H9 (cell line): ENCODE measurements around the gene TSPAN3. TPM values are rescaled to one million over a fixed set of nuclear protein-coding genes. Genes with fewer than 3 reads are reported as not detected.

Source experiments
- DNase-seq: peaks from one replicate; pipeline ENCODE4 v3.0.0-alpha.2; 2017
- H2AFZ ChIP-seq: one replicate; pipeline ENCODE4 v1.6.1; 2013; ENCODE audit warnings: mild to moderate bottlenecking, low read length, control low read depth, moderate library complexity
- H2AK5ac ChIP-seq: 2 replicates; pipeline ENCODE4 v1.6.1; 2013; ENCODE audit warnings: low read length, control low read depth, mixed read lengths; ENCODE audit not compliant: insufficient read length
- H2BK120ac ChIP-seq: one replicate; pipeline ENCODE4 v1.6.1; 2013; ENCODE audit warnings: low read depth, mild to moderate bottlenecking, low read length, control low read depth, inconsistent platforms; ENCODE audit not compliant: poor library complexity, severe bottlenecking
- H2BK12ac ChIP-seq: 2 replicates; pipeline ENCODE4 v1.6.1; 2013; ENCODE audit warnings: low read length, control low read depth, mixed read lengths, low read depth; ENCODE audit not compliant: insufficient read length
- H2BK15ac ChIP-seq: 2 replicates; pipeline ENCODE4 v1.6.1; 2013; ENCODE audit warnings: low read depth, low read length, control low read depth
- H2BK20ac ChIP-seq: one replicate; pipeline ENCODE4 v1.6.1; 2013; ENCODE audit warnings: low read depth, mild to moderate bottlenecking, low read length, control low read depth, inconsistent platforms; ENCODE audit not compliant: poor library complexity, severe bottlenecking
- H2BK5ac ChIP-seq: 2 replicates; pipeline ENCODE4 v1.6.1; 2013; ENCODE audit warnings: low read length, control low read depth, mixed read lengths; ENCODE audit not compliant: insufficient read length
- H3K14ac ChIP-seq: 2 replicates; pipeline ENCODE4 v1.6.1; 2013; ENCODE audit warnings: low read length, control low read depth; ENCODE audit not compliant: insufficient read depth
- H3K18ac ChIP-seq: 2 replicates; pipeline ENCODE4 v1.6.1; 2013; ENCODE audit warnings: low read depth, mild to moderate bottlenecking, mixed read lengths, low read length, control low read depth; ENCODE audit not compliant: insufficient read length
- H3K23ac ChIP-seq: 2 replicates; pipeline ENCODE4 v1.6.1; 2013; ENCODE audit warnings: low read length, control low read depth, mixed read lengths, low read depth; ENCODE audit not compliant: insufficient read length
- H3K23me2 ChIP-seq: 2 replicates; pipeline ENCODE4 v1.6.1; 2013; ENCODE audit warnings: low read depth, mild to moderate bottlenecking, mixed read lengths, low read length, control low read depth; ENCODE audit not compliant: insufficient read length, poor library complexity, severe bottlenecking
- H3K27ac ChIP-seq: 2 replicates; pipeline ENCODE4 v1.5.1; 2013; ENCODE audit warnings: low read length, control low read depth, mixed read lengths, low read depth; ENCODE audit not compliant: insufficient read length
- H3K27me3 ChIP-seq: 2 replicates; pipeline ENCODE4 v1.6.1; 2013; ENCODE audit warnings: low read length, control low read depth, inconsistent platforms; ENCODE audit not compliant: insufficient read depth
- H3K4ac ChIP-seq: 2 replicates; pipeline ENCODE4 v1.6.1; 2013; ENCODE audit warnings: low read depth, mild to moderate bottlenecking, control low read depth, inconsistent platforms, low read length, moderate library complexity
- H3K4me1 ChIP-seq: 2 replicates; pipeline ENCODE4 v1.6.1; 2013; ENCODE audit warnings: low read length, control low read depth, inconsistent platforms; ENCODE audit not compliant: insufficient read depth
- H3K4me2 ChIP-seq: 2 replicates; pipeline ENCODE4 v1.6.1; 2013; ENCODE audit warnings: low read length, control low read depth, mixed read lengths; ENCODE audit not compliant: insufficient read length, insufficient read depth
- H3K56ac ChIP-seq: 2 replicates; pipeline ENCODE4 v1.6.1; 2013; ENCODE audit warnings: low read depth, mild to moderate bottlenecking, mixed read lengths, low read length, control low read depth; ENCODE audit not compliant: insufficient read length
- H3K79me1 ChIP-seq: 2 replicates; pipeline ENCODE4 v1.6.1; 2013; ENCODE audit warnings: low read depth, mild to moderate bottlenecking, moderate library complexity, low read length, control low read depth, inconsistent platforms; ENCODE audit not compliant: insufficient read depth, poor library complexity, severe bottlenecking
- H3K79me2 ChIP-seq: 2 replicates; pipeline ENCODE4 v1.6.1; 2013; ENCODE audit warnings: low read length, control low read depth, inconsistent platforms; ENCODE audit not compliant: insufficient read depth
- H3K9ac ChIP-seq: 2 replicates; pipeline ENCODE4 v1.6.1; 2013; ENCODE audit warnings: low read length, control low read depth, mixed read lengths; ENCODE audit not compliant: insufficient read length; ENCODE audit errors: extremely low read depth
- H3K9me3 ChIP-seq: one replicate; pipeline ENCODE4 v1.6.1; 2013; ENCODE audit warnings: low read depth, low read length, inconsistent platforms; ENCODE audit not compliant: control insufficient read depth
- H3T11ph ChIP-seq: one replicate; pipeline ENCODE4 v1.6.1; 2013; ENCODE audit warnings: mild to moderate bottlenecking, low read length, control low read depth, inconsistent platforms
- H4K20me1 ChIP-seq: one replicate; pipeline ENCODE4 v1.6.1; 2013; ENCODE audit not compliant: control insufficient read depth, insufficient read length, insufficient read depth
- H4K5ac ChIP-seq: 2 replicates; pipeline ENCODE4 v1.6.1; 2013; ENCODE audit warnings: low read depth, mild to moderate bottlenecking, mixed read lengths, low read length, control low read depth; ENCODE audit not compliant: insufficient read length
- H4K8ac ChIP-seq: replicated peaks from 2 replicates; pipeline ENCODE4 v1.6.1; 2013; ENCODE audit warnings: low read length, control low read depth, mixed read lengths, low read depth; ENCODE audit not compliant: insufficient read length
- H4K91ac ChIP-seq: 2 replicates; pipeline ENCODE4 v1.6.1; 2013; ENCODE audit warnings: low read depth, mild to moderate bottlenecking, moderate library complexity, mixed read lengths, low read length, control low read depth; ENCODE audit not compliant: insufficient read length
- H3K27ac Mint-ChIP-seq, 3 experiments: 2 replicates in 2 of 3; 3 replicates in 1 of 3; pipeline ENCODE4 v1.8.0; 2020 to 2021; ENCODE audit warnings: mixed read lengths in 3 of 3, mild to moderate bottlenecking in 1 of 3, moderate library complexity in 1 of 3
- H3K27me3 Mint-ChIP-seq: 2 replicates; pipeline ENCODE4 v1.8.0; 2021; ENCODE audit warnings: low read depth, mild to moderate bottlenecking, moderate library complexity, mixed read lengths
- H3K36me3 Mint-ChIP-seq, 3 experiments: 2 replicates in 2 of 3; 3 replicates in 1 of 3; pipeline ENCODE4 v1.8.0; 2020 to 2021; ENCODE audit warnings: low read depth in 3 of 3, mixed read lengths in 3 of 3; ENCODE audit not compliant: insufficient read depth in 1 of 3
- H3K4me1 Mint-ChIP-seq, 2 experiments: 2 replicates each; pipeline ENCODE4 v1.8.0; 2020; ENCODE audit warnings: mixed read lengths in 2 of 2
- H3K4me3 Mint-ChIP-seq, 2 experiments: 2 replicates in 1 of 2; 3 replicates in 1 of 2; pipeline ENCODE4 v1.8.0; 2020 to 2021; ENCODE audit warnings: mild to moderate bottlenecking in 2 of 2, mixed read lengths in 2 of 2, moderate library complexity in 1 of 2
- H3K9me3 Mint-ChIP-seq, 2 experiments: 2 replicates in 1 of 2; 3 replicates in 1 of 2; pipeline ENCODE4 v1.8.0; 2020; ENCODE audit warnings: mild to moderate bottlenecking in 2 of 2, mixed read lengths in 2 of 2, moderate library complexity in 1 of 2
- CTCF ChIP-seq: fragments of 200-600 bp; sonication (generic); conservative IDR thresholded peaks from 3 replicates; pipeline ENCODE4 v1.8.0; 2021; ENCODE audit warnings: antibody characterized with exemption, mild to moderate bottlenecking
- WGBS: extraction: QIAGEN DNeasy Blood & Tissue Kit; methylation state at CpG from one replicate; pipeline ENCODE4 v1.1.7; 2013; ENCODE audit warnings: missing lambda C conversion rate, low lambda C conversion rate, mixed read lengths; ENCODE audit not compliant: insufficient read length; ENCODE audit errors: extremely low coverage; 5-methylcytosine and 5-hydroxymethylcytosine counted together
- total RNA-seq: library from RNA; stranded (reverse); gene quantifications from 2 replicates; pipeline ENCODE4 v1.2.1, GENCODE V29; 2021

Gene TSPAN3
- total RNA-seq, 1 experiment from 2014 or later = 117 TPM

DNA sequence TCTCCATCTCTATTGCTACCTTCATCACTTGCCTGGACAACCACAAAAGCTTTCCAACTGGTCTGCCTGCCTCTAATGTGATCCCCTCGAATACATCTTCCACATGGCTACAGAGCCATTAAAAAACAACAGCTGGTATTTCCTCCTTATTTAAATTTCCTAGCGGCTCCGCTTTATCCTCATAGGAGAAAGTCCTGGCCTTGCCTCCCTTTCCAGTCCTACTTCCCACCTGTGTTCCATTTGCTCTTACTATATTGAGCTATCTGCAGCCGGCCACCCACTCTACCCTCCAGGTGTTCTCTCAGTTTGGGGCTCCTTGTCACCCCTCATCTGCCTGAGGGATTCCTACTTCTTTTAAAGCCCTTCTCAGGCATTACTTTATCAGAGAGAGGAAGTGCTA lies 49.7 kb upstream of the TSPAN3 start:
- H3K23ac ChIP-seq = no peak overlapping the region
- H3K27ac ChIP-seq = no peak overlapping the region

More for the DNA sequence above, 49.7 kb upstream of the TSPAN3 start:
- DNase-seq = no peak
- Histone ChIP-seq H3K18ac (no peak overlapping the region), H3K4ac (no peak overlapping the region), H2BK20ac (no peak overlapping the region), H4K91ac (no peak overlapping the region), H4K5ac (no peak overlapping the region), H3K4me2 (no peak overlapping the region), H2BK12ac (no peak overlapping the region), H3K56ac (no peak overlapping the region), H2BK120ac (no peak overlapping the region), H3K79me2 (no peaks in the 10 kb centered on the region), H3K9me3 (no peaks in the 10 kb centered on the region), H4K8ac (no peak overlapping the region), H2AFZ (no peak overlapping the region), H3K9ac (no peak overlapping the region), H4K20me1 (no peaks in the 10 kb centered on the region), H3K23me2 (no peaks in the 10 kb centered on the region), H3K79me1 (no peaks in the 10 kb centered on the region), H3K27me3 (no peaks in the 10 kb centered on the region), H2AK5ac (no peak overlapping the region), H3T11ph (no peak overlapping the region), H3K4me1 (peaks cover 6% of the 10 kb centered on the region), H2BK5ac (no peak overlapping the region), H3K14ac (no peak overlapping the region), H2BK15ac (no peak overlapping the region)
- Mint-ChIP-seq H3K9me3 (no peaks in the 10 kb centered on the region), H3K27ac (no peak overlapping the region; a peak in 1 of 7 replicates), H3K4me3 (no peak overlapping the region), H3K4me1 (peaks cover 15 to 31% of the 10 kb centered on the region in 2 experiments), H3K27me3 (no peaks in the 10 kb centered on the region), H3K36me3 (no peaks in the 10 kb centered on the region)
- TF ChIP-seq CTCF = no peak
- WGBS = no CpG with 5 or more reads among the region's 4 CpGs
